ENCODE results near the gene OVAAL. TPM values are rescaled to one million over a fixed set of nuclear protein-coding genes. Genes with fewer than 3 reads are reported as not detected.

The OVAAL gene
- total RNA-seq, 1 donor from 2014 or later = 0.96 TPM

DNA sequence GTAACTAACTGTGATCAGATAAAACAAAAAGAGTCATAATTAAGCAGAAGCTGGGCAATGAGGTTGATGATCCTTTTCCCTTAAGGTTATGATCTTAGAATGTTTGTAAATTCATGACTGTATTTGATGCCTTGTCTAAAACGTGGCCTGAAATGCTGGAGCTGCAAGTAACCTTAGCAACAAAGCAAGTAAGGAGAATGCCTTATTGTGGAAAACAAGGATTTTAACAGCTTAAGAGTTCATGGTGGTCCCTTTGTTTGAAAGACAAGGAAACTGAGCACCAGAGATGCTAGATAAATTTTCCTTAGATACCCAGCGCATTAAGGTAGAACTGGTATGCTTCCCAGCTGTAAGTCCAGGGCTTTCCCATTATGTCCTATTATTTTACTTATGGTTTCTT, 47.4 kb downstream of the OVAAL start:
- DNase-seq (ENCODE audit: low spot score) = no peak

DNA sequence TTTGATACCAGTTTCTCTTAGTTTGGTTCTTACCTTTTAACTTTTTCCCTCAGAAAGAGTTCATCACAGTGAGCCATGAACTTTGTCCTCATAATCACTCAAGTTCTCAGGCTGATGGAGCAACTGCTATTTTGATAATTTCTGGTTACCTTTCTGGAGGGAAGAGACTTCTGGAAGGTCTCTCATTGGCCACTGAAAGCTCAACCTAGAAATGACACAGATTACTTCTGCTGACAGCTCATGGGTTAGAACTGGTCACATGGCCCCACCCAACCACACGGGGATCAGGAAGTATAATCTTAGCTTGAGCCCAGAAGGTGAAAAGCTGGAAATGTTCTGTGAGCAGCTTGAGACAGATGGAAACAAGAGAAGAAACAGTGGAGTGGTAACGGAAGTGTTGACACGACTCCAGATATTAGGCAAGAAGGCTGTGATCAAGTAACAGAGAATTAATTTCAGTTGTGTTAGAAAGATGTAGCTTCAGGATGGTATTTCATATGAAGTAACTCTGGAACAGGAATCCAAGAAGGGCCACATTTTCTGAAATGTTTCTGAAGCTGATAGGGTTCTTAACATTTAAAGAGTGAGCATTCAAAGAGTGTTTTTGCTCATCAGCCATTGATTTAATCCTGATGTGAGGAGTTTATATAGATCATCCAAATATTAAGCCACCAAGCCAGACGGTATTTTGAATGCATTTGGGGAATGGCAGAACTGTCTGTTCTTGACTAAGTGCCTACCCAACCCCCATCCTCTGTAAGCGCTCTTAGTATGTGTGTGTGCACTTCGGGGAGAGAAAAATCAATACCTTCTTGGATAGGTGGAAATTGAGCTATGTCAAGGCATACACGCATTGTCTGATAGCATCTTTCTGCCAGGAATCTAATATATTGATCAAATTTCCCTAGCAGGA, 51.1 kb downstream of the OVAAL start:
- no peak for DNase-seq (ENCODE audit: low spot score)

DNA sequence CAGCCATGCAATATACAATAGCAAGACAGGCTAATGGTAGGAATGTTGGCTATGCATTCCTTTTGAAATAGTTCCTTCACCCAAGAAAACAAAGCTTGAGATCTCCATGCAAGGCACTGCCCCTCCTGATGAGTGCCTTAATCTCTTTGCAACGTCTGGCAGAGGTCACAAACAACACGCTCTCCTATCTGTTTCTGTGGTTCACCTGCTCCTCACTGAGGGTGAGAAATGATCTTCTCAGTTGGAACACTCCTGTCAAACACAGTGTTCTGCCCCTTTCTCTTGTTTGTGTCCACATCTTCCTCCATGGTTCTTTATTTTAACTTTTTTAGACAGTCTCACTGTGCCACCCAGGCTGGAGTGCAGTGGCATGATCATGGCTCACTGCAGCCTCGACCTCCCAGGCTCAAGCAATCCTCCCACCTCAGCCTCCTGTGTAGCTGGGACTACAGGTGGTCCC, 51.8 kb downstream of the OVAAL start:
- DNase-seq (ENCODE audit: low spot score) = no peak

DNA sequence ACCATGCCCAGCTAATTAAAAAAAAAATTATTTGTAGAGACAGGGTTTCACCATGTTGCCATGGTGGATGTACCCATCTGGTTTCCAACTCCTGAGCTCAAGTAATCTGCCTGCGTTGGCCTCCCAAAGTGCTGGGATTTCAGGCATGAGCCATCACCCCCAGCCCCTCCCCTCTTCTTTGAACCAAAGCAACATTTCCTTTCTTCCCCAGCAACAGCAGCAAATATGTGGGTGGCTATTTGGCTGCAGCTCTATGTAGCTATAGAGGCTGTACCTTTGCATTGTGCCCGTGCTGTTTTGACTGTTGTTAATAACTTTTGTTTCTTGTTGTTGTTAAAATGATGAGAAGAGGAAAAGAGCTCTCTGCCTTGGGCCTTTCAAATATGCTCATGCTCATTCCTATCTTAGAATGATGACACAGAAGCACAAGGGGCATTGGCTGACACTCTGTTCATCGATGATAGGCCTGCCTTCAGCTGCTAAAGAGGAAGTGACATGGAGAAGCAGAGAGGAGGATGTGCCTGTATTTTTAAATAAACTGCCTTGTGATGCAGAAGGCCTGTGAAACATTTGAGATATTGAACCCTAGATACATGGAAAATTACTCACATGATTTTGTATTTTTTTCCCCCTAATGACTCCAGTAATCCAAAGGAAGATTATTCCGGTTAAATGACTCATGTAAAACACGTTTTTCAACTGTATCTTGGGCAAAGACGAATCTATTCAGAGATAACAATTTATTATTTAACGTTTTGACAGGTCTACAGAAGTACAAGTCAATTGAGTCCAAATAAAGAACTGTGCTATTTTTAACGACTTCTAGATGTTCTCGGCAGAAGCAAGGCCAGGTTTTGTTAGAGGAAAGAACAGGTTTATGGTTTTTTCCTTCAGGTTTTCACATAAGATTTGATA, 52.5 kb downstream of the OVAAL start:
- peak; percentile 44 for DNase-seq (ENCODE audit: low spot score)

DNA sequence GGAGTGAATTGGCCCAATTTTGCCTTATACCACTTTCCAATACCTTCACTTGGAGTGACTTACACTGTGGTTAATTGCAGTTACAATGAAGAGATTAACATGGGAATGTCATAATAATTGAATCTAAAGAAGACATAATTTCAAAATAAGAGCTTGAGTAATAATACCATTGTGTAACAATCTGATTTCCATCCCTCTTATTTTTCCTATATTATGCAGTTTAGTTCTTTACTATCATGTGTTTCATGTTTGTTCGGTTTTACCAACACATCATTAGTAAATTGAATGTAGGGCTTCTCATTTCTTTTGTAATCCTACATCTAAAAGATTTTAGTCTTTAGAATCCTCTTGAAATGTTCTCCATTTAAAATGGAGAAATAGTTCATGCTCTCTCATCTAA, 53.9 kb downstream of the OVAAL start:
- DNase-seq (ENCODE audit: low spot score) = no peak

DNA sequence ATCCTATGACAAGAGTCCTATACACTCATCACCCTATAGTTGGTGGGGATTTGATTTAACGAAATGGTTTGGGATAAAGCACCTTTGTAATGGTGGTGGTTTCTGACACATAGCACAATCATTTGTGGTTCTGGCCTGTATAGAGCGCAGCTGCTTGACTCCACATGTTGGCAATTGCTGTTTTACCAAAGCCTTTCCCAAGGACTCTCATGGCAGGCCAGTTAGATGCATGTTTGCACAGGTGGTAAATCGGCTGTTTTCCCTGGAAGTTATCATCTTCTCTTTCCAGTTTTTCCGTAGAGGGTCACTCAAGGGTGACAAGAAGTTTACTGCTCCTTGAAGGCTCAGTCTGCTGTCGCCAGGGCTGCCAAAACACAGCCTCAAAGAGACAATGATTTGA, 56.0 kb downstream of the OVAAL start:
- DNase-seq (ENCODE audit: low spot score) = no peak

DNA sequence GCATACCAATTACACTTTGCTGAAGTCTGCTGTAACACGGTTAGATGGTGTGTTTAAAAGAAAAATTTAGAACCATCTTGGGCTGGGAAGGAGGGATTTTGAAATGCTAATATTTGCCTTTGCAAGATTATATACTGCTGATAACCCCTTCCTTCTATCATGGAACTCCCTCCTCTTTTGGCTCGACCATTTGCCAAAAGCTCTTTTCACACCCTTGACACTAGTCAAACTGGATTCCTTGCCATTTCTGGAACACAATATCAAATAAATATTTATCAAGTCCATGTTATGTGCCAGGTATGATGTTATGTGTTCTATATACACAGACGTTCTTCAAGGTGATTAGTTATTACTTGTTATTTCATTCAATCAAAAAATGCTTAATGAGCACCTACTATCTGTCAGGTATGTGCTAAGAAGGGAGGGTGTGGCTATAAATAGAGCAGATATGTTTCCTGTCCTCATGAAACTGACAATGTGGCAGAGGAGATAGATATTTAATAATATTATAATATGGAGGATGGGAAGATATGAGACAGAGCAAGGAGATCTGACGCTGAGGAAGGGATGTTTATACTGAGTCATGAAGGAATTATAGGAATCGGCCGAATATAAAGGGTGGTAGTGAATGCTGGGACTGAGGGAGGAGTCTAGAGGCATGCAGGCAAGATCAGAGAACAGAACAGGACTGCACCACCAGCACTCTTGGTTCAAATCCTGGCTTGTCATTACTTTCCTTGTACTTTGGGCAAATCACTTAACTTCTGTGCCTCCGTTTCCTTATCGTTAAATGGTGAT, 56.9 kb downstream of the OVAAL start:
- no peak for DNase-seq (ENCODE audit: low spot score)

Other genes starting within 250 kb of the OVAAL start
- gene ACBD6, start 56.4 kb upstream of the OVAAL start, total RNA-seq (ENCODE audit: insufficient read depth, low replicate concordance) = 46.5 TPM
- 11.6 TPM for gene XPR1, start 73.1 kb downstream of the OVAAL start, total RNA-seq (ENCODE audit: insufficient read depth, low replicate concordance)